Activated CD8-positive, alpha-beta memory T cell treated with anti-CD3 and anti-CD28 coated beads, Interleukin-2, amount 50 U/mL, for 48 hours (primary cell): ENCODE data around the gene THTPA.
"Not testable (repeated sequence)": the region's sequence is repeated elsewhere in the genome, so short reads cannot be mapped to it uniquely, and the experiment has no call there.

Experiments used
- DNase-seq: peaks from one replicate; pipeline ENCODE4 v3.0.0-alpha.2; 2020

The THTPA gene

DNA sequence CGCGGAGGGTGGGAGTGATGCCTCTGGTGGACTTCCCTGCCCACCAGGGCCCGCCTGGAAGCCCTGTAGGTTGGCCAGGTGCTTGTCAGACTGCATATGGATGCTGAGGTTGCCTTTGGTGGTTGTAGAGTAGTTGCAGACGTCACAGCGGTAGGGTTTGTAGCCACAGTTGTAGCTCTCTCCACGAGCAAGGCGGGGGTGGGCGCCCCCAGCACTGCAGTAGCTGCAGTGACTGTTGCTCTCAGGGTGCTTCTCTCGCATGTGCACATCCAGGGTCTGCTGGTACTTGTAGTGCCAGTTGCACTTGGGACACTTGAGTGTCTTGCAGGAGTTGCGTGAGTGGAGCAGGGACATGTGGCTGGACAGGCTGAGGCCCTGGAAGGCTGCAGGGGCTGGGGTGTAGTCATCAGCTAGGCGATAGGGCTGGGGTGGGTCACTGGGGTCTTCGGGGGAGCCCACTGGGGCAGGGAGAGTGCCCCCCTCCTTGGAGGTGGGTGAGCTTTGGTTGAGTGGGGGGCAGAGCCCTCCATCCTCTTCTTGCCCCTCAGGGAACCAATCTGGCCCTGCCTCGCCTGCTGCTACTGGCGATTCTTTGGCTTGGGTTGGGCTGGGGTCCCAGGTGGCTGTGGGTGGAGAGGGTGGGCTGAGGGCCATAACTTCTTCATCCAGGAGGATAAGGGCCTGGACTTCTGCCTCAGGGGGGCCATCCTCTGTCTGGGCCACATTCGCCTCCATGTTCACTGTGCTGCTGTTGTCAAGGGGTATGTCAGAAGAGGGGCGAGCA is 22.2 kb upstream of the THTPA start:
- no peak for DNase-seq

- no peak for DNase-seq
Measured at GRCh38 chr14:23535943-23536342, 20.1 kb upstream of the THTPA start.

DNA sequence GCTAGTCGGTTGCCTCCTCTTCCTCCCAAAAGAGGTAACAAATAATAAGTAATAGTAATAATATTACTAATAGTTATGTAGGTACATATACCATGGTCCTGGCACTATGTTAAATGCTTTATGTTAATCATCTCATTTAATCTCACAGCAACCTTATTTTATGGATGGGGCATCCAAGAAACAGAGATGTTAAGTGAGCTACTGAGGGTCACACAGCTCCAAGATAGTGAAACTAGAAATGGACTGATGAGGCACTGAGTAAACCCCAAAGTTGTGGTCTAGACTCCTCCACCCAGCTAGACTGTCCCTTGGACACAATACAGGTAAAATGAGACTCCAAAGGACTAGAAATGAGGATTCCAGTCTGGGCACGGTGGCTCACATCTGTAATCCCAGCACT is 19.6 kb upstream of the THTPA start:
- DNase-seq = no peak

DNA sequence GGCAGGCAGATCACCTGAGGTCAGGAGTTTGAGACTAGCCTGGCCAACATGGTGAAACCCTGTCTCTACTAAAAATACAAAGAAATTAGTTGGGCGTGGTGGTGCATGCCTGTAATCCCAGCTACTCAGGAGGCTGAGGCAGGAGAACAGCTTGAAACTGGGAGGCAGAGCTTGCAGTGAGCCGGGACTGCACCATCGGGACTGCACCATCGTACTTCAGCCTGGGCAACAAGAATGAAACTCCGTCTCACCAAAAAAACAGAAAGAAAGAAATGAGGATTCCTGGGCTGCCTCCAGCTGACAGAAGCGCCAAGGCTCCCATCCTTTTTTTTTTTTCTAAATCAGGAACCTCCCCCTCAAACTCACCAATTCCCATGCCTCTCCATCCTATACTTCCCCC is 19.2 kb upstream of the THTPA start:
- DNase-seq = not testable (repeated sequence)

GRCh38 chr14:23537351-23538049 is 18.6 kb upstream of the THTPA start:
- DNase-seq = no peak

DNA sequence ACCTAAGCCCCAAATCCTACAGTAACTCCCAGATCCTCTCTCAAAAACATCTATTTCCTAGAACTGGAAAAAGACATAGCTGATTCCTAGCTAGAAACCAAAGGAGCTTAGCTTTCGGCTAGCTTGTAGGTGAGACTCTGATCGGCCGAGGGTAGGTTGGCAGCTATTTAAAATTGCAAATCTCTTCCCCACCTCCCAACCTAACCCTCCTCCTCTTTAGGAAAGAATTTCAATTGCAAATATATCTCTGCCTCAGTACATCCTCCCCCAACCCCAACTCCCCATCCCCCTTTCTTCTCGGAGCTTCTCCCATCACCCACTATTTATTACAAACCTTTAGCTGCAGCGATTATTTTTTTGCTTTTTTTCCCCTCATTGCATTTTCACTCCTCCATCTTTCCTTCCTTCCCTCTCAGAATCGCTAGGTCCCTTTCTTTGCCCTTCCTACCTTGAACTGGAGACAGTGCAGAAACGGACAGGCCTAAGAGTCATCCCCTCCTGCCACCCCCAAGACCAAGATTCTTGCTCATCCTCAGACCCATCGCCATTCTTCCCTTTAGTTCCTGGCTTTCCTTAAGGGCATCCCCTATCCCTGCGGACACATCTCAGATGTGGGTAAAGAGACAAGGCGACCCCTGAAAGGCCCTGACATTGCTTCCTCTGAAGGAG is 17.9 kb upstream of the THTPA start:
- no peak for DNase-seq

DNA sequence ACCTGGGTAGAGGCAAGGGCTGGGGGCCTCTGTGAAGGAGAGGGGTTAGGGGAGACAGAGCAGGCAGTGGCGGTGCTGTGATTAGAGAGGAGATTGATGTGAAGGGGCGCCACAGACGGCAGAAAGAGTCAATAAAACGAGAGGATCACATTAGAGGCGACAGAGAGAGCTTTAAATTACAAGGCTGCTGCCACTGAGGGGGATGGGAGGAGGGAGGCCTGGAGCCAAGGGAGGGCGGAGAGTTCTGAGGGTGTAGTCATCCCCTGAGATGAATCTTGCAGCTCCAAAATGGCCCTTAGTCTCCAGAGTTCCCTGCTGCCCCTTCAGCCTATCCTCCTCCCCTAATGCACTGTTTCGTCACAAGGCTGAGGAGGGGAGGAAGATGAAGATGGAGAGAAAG is 17.3 kb upstream of the THTPA start:
- no peak for DNase-seq

DNA sequence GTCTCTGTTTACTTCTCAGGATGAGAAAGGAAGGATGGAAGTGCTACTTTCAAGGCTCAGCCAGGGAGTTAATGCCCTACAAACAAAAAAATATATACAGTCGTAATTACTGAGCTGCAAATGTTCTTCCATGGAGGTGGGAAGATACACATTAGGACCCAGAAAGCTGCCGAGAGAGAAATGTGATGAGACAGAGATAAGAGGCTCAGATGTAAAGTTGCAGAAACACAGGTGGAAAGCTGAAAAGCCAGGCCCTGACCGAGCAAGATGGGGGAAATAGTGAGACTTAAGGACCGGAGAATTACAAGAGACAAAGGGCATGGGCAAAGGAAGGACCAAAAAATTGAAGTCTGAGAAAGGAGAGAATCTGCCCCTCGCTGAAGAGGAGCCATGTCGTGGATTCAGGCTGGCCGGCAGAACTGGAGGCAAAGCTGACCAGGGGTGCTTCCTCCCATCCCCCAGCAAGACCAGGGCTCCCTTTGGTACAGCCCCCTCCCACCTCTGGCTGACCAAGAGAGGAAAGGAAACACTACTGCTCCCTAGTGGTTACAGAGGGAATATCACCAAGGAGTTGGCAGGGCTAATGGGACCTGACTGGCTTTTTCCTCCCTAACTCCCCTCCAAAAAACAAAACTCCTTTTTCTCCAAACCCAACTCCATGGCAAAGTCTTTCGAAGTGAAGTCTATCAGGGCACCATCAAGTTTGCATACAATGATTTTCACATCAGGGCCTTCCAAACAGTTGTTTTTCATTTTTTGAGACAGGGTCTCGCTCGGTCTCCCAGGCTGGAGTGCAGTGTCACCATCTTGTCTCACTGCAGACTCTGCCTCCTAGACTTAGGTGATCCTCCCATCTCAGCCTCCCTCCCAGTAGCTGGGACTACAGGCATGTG is 16.6 kb upstream of the THTPA start:
- no peak for DNase-seq

GRCh38 chr14:23540141-23540469 is 16.0 kb upstream of the THTPA start:
- DNase-seq = no peak

GRCh38 chr14:23542261-23542660 is 13.8 kb upstream of the THTPA start:
- DNase-seq = no peak

GRCh38 chr14:23543403-23543802 is 12.7 kb upstream of the THTPA start:
- no peak for DNase-seq

DNA sequence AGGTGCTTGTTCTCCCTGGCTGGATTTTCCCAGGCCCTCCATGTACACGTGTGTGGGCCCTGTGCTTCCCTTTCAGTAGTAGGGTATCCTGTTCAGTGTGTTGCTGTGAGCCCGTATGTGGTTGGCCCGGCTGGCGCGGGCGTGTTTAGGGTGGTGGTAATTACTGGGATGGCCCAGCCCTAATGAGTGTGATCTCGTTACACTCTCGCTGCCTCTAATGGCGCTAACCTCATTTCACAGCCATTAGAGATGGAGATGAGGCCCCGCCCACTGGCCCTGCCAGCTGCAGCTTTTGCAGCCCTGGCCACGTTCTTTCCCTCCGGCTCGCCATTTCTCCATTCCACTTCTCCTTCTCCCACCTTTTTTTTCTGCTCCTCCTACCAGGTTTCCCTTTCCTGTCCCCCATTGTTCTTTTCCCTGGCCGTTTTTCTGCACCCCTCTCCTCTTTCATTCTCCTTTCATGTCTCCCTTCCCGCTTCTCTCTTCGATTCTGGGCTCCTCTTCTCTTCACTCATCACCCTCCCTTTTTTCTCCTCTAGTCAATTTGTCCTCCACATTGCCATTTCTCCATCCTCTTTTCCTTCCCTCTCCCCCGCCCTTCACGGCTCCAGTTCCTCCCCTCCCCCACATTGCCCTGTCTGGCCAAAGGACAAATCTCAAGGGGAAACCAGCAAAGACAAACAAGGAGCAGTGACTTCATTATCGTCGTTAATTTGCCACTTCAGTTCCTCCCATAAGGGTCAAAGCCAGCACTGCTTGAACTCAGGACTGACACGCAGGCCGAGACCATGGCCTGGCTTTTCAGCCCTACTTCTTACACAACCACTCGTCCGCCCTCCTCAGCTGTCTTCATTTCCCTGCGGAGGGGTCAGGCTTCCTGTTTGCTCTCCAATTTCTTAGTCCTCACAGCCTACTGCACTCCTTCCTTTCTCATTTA is 11.3 kb upstream of the THTPA start:
- no peak for DNase-seq

DNA sequence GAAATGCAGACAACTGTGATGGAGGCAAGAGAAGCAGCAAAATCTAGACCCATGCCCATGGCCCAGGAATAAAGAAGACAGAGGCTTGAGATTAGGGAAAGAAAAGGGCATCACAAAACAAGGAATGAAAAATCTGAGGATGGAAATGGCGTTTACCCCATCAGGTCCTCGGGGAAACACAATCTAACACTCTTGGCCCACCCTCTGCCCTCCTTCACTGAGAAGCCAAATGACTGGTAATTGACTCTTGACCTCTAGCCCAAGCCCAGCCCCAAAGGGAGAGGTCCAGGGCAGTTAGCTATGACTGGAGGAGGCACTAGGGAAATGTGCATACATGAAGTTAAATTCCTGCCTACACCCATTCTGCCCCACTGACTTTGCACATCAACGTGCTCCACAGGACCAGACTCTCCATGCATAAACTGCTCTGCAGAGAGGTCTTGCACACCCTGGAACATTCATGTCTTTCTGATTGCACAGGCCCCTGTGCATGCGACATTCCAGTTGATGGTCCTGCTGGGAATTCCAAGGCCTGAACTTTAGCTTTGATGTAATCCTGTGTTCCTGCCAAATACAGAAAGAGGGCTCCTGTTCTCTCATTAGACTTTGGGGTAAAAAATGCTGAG is 10.2 kb upstream of the THTPA start:
- no peak for DNase-seq

DNA sequence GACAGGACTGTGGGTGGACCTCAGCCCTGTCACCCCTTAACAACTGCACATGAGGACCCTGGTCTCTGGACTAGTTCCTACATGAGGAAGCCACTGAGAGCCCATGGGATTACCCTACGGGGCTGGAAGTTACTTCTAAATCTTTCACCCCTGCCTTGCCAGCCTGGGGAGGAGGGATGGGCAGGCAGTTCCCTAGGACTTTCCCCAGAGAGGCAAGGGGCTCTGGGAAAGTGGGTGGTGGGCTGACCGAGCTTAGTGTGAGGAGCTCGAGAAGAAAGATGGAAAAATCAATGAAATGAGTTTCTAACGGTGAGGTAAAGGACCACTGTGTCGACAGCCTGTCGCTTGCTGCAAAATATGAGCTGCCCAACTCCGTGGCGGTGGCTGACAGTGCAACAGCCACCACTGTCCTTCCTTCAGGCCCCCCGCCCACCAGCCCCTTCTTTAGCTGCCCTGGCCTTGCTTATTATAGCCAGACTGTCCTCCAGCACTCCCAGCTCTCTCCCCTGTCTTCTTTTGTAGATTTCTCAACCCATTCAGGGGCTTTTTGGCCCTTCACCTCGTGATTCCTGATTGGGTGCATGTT is 9.5 kb upstream of the THTPA start:
- no peak for DNase-seq

GRCh38 chr14:23547924-23548323 is 8.1 kb upstream of the THTPA start:
- no peak for DNase-seq

GRCh38 chr14:23548351-23549318 is 7.4 kb upstream of the THTPA start:
- no peak for DNase-seq

GRCh38 chr14:23550131-23550811 is 5.8 kb upstream of the THTPA start:
- DNase-seq = no peak

DNA sequence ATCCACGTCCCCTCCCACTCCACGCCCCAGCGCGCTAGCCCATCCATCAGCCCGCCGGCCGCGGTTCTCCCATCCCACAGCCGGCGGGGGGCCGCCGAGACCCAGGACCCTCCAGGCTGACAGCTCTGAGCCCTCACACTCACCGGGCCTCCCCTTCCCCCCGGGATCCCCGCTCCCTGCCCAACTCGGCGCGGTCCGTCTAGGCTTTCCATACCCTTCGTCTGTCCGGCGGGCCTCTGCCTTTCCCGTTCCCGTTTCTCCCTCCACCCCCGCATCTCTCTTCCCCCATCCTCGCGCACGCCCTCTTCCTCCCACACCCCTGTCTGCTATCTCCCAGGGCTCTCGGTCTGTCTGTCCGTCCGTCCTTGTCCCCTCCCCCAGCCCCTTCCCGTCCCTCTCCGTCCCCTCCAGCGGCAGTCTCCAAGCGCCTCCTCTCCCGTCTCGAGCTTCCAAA is 5.2 kb upstream of the THTPA start:
- DNase-seq = no peak
